ENCODE data around the gene SP8. TPM values are rescaled to one million over a fixed set of nuclear protein-coding genes. Genes with fewer than 3 reads are reported as not detected.
A peak's percentile ranks its signal among the peaks of the same experiment; 100 is the strongest.
"Not testable (repeated sequence)": the region's sequence is repeated elsewhere in the genome, so short reads cannot be mapped to it uniquely, and the experiment has no call there.

Gene SP8
- under 1 TPM in 1 of 2 donors, not detected in 1; 0.15 TPM for total RNA-seq

DNA sequence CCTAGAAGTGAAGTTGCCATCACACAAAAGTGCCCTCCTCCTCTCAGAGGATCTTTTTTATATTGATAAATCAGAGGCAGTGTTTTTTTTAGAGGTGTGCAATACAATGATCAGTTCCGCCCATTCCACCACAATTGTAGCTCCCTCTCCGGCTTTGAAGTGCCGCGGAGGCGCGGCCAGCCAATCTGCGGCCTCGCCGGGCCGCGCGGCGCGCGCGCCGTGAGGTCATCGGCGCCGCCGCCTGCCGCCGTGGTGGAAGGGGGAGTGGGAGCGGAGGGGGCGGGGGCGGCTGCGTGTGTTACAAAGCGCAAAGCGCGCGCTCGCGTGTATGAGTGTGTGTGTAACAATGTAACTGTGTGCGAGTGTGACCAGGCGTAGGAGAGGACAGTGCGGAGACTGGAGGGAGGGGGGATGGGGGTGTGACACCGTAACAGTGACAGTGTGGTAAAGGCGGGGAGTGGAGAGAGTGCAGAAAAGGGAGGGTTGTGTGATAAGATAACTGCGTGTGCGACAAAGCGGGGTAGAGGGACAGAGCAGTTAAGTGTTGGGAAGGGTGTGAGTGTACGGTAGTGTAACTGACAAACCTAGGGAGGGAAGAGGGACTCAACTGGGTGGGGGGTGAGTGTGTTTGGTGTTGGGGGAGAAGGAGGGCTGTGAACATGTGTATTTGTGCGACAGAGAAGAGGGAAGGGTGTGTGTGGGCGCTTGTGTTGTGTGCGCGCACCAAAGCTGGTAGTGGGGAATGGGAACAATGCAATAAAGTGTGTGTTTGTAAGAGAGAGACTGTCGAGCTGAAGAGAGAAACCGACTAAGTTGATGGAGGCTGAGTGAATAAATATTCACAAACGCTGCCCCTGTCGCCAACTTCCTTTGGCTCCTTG lies at the start of gene SP8:
Gene SP8 (minus strand): TSS at position 108 of the 881 bp plus-strand sequence. CDS start 88 bp downstream, at position 20.
- H3K9ac ChIP-seq (ENCODE audit: low read depth in 2 of 2, low read length in 2 of 2): no peak within 1 kb of the TSS
- DNase-seq: peak; percentile 60
- no peaks in the 10 kb centered on the region for H3K9me3 ChIP-seq
- H3K4me3 ChIP-seq: peak within 1 kb of the TSS; percentile 22
- TF ChIP-seq, protein P1, sequence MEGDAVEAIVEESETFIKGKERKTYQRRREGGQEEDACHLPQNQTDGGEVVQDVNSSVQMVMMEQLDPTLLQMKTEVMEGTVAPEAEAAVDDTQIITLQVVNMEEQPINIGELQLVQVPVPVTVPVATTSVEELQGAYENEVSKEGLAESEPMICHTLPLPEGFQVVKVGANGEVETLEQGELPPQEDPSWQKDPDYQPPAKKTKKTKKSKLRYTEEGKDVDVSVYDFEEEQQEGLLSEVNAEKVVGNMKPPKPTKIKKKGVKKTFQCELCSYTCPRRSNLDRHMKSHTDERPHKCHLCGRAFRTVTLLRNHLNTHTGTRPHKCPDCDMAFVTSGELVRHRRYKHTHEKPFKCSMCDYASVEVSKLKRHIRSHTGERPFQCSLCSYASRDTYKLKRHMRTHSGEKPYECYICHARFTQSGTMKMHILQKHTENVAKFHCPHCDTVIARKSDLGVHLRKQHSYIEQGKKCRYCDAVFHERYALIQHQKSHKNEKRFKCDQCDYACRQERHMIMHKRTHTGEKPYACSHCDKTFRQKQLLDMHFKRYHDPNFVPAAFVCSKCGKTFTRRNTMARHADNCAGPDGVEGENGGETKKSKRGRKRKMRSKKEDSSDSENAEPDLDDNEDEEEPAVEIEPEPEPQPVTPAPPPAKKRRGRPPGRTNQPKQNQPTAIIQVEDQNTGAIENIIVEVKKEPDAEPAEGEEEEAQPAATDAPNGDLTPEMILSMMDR (IDR thresholded peaks at IDR 0.05): no peak
- H3K27ac ChIP-seq: no peak within 1 kb of the TSS
- peaks cover 95% of the 10 kb centered on the region for H3K27me3 ChIP-seq
- H3K36me3 ChIP-seq: no peaks in the 10 kb centered on the region
- intact Hi-C loops (cut with DNase I): no loop called here
- H3K4me1 ChIP-seq: peaks cover 16% of the 10 kb centered on the region

DNA sequence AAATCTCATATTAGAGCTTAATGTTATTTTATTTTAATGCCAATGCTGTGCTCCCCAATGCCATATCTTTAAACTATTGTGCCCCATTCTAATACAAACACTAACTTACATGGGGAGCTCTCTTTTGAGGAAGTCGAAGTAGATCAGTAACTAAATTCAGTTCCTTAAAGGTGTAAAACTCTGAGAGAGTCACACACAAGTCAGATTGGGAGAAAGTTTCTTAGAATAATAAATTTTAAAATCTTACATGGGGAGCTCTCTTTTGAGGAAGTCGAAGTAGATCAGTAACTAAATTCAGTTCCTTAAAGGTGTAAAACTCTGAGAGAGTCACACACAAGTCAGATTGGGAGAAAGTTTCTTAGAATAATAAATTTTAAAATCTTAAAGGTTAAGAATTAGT lies 49.7 kb upstream of the SP8 start:
- H3K9ac ChIP-seq (ENCODE audit: low read depth in 2 of 2, low read length in 2 of 2); H3K9me3 ChIP-seq; intact Hi-C loops (cut with DNase I); H3K27ac ChIP-seq; H3K27me3 ChIP-seq; DNase-seq; H3K4me1 ChIP-seq; H3K4me3 ChIP-seq; H3K36me3 ChIP-seq: not testable (repeated sequence)

DNA sequence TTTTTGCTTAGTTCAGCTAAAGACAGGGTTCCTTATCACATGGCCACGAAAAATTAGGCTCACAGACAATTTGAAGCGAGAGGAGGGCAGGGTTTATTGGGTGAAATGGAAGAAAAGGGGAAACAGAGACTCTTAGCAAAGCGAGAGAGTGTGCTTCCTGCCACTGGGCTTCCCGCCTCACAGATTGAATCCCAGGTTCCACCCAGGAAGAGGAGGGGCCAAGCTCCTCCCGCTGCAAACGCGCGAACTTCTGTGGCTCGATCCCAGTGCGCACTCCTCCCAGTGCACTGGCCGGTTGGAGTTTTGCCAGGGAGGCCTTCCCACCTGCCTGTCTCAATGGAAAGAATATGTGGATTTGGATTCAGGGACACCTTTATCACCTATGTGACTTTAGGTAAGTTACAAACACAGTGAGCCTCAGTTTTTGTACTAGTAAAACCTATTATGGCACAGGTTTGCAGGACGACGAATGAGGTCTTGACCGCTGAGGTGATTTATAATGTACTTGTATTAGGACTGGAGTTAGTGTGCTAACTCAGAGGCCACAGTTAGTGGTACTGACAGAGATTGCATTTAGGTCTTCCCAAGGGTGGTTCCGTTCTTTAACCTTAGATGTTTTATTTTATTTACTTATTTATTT lies 48.5 kb upstream of the SP8 start:
- H3K36me3 ChIP-seq: no peaks in the 10 kb centered on the region
- H3K9me3 ChIP-seq: no peaks in the 10 kb centered on the region
- H3K4me1 ChIP-seq: no peaks in the 10 kb centered on the region
- H3K27me3 ChIP-seq: no peaks in the 10 kb centered on the region
- no peak overlapping the region for H3K9ac ChIP-seq (ENCODE audit: low read depth in 2 of 2, low read length in 2 of 2)
- H3K4me3 ChIP-seq: no peak overlapping the region
- no peak overlapping the region for H3K27ac ChIP-seq
- intact Hi-C loops (cut with DNase I): no loop called here
- TF ChIP-seq, protein P1 (IDR thresholded peaks at IDR 0.05): no peak
- no peak for DNase-seq

DNA sequence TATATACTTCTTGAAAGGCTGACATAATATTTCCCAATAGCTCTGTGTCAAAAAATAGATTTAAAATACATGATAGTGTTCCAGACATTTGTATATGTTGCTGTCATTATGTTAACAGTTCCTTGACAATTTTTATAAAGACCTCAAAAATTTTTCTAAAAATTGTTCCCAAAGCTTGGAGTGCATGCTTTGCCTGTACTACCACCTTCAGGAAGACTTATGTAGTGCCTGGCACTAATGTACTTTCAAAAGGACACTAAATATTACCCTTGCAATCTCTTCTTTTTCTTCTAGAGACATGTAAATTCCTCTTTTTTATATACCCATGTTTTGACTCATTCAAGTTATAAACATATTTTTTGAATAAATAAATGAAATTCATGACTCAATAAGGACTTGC lies 48.0 kb upstream of the SP8 start:
- intact Hi-C loops (cut with DNase I): no loop called here

DNA sequence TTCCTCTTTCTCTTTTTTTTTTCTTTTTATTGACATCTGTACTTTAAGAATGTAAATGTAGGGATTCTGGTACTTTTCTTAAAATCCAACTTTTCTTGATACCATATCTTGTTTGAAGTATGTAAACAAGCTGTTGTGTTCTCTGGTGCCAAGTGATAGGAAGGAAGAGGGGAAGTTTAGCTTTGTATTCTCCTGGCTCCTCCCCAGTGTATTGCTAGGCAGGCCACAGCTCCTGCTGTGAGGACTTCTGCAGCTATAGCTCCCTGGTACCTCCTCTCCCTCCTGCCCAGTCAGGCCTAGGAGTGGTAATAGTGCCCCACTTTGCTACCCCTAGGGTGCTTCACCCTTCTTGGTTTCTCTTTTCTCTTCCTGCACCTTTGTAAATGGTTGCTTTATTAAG lies 45.3 kb upstream of the SP8 start:
- intact Hi-C loops (cut with DNase I): no loop called here
- H3K4me3 ChIP-seq: no peak overlapping the region
- H3K36me3 ChIP-seq: no peaks in the 10 kb centered on the region
- no peak for DNase-seq
- H3K27me3 ChIP-seq: no peaks in the 10 kb centered on the region
- H3K9me3 ChIP-seq: no peaks in the 10 kb centered on the region
- no peak overlapping the region for H3K27ac ChIP-seq
- TF ChIP-seq, protein P1 (IDR thresholded peaks at IDR 0.05): no peak
- H3K4me1 ChIP-seq: no peaks in the 10 kb centered on the region
- H3K9ac ChIP-seq (ENCODE audit: low read depth in 2 of 2, low read length in 2 of 2): no peak overlapping the region

More for the DNA sequence above, 48.0 kb upstream of the SP8 start:
- no peaks in the 10 kb centered on the region for H3K9me3 ChIP-seq
- no peaks in the 10 kb centered on the region for H3K36me3 ChIP-seq
- DNase-seq: no peak
- no peaks in the 10 kb centered on the region for H3K27me3 ChIP-seq
- TF ChIP-seq, protein P1 (IDR thresholded peaks at IDR 0.05): no peak
- H3K9ac ChIP-seq (ENCODE audit: low read depth in 2 of 2, low read length in 2 of 2): no peak overlapping the region
- H3K4me1 ChIP-seq: no peaks in the 10 kb centered on the region
- H3K27ac ChIP-seq: no peak overlapping the region
- no peak overlapping the region for H3K4me3 ChIP-seq

DNA sequence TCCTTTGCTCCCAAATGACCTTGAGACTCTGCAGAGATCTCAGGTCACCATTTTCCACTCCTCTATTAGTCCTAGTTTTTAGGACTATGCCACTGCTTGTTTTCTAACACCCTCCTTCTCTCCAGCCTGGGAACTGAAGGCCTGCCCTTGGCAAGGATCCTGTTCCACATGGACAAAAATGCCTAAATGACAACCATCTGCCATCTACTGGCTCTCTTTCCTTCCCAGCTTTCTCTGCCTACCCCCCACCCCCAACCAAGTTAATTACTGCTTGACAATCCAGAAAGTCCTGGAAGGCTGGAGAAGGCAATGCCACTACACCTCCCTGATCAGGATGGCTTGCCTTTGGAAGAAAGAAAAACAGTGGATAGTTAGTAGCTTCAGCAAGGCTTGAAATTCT lies 44.8 kb upstream of the SP8 start:
- H3K27me3 ChIP-seq: no peaks in the 10 kb centered on the region
- no peak overlapping the region for H3K4me3 ChIP-seq
- H3K9ac ChIP-seq (ENCODE audit: low read depth in 2 of 2, low read length in 2 of 2): no peak overlapping the region
- intact Hi-C loops (cut with DNase I): no loop called here
- no peaks in the 10 kb centered on the region for H3K9me3 ChIP-seq
- H3K36me3 ChIP-seq: no peaks in the 10 kb centered on the region
- DNase-seq: no peak
- TF ChIP-seq, protein P1 (IDR thresholded peaks at IDR 0.05): no peak
- H3K27ac ChIP-seq: no peak overlapping the region
- no peaks in the 10 kb centered on the region for H3K4me1 ChIP-seq
